Activated CD4-positive, alpha-beta T cell treated with anti-CD3 and anti-CD28 coated beads for 36 hours (primary cell): ENCODE measurements around the gene CHN1. TPM values are rescaled to one million over a fixed set of nuclear protein-coding genes. Genes with fewer than 3 reads are reported as not detected.

ENCODE experiments used
- ATAC-seq: fragments of 200-7000 bp; cut with Tn5 transposase; one replicate; pipeline ENCODE4 v1.10.0; 2021; ENCODE audit warnings: mild to moderate bottlenecking, moderate library complexity
- CTCF ChIA-PET: fragments of 350-600 bp; sonication (Branson Sonifier 250); formaldehyde crosslinking; loops from one replicate; lab custom pipeline; 2021; ENCODE audit warnings: antibody characterized with exemption; lab: Charles Lee
- POLR2A ChIA-PET: fragments of 350-600 bp; sonication (Branson Sonifier 250); formaldehyde crosslinking; loops from one replicate; lab custom pipeline; 2021; ENCODE audit warnings: antibody characterized with exemption, inconsistent platforms; lab: Charles Lee
- DNase-seq: peaks from one replicate; pipeline ENCODE4 v3.0.0-alpha.2; 2020
- H3K27ac Mint-ChIP-seq: one replicate; pipeline ENCODE4 v1.8.0; 2021; ENCODE audit warnings: mixed read lengths
- H3K27me3 Mint-ChIP-seq: one replicate; pipeline ENCODE4 v1.8.0; 2021; ENCODE audit warnings: mixed read lengths
- H3K36me3 Mint-ChIP-seq: one replicate; pipeline ENCODE4 v1.8.0; 2021; ENCODE audit warnings: low read depth, mixed read lengths
- H3K4me1 Mint-ChIP-seq: one replicate; pipeline ENCODE4 v1.8.0; 2021; ENCODE audit warnings: mixed read lengths
- H3K4me3 Mint-ChIP-seq: one replicate; pipeline ENCODE4 v1.8.0; 2021; ENCODE audit warnings: mild to moderate bottlenecking, moderate library complexity, mixed read lengths
- H3K9me3 Mint-ChIP-seq: one replicate; pipeline ENCODE4 v1.8.0; 2021; ENCODE audit warnings: low read depth, mixed read lengths
- intact Hi-C, 2 experiments: fragments of 100-400 bp; cut with DNase I in 1 of 2; cut with micrococcal nuclease in 1 of 2; formaldehyde crosslinking; loops; one replicate each; pipeline versions ENCODE4 v1.14.2 to v1.15.1; 2022 to 2024; cut with DNase I, micrococcal nuclease
- total RNA-seq, 2 experiments: library from RNA; stranded (reverse); gene quantifications; one replicate each; pipeline ENCODE4 v1.2.3, GENCODE V29; 2021

The CHN1 gene
- total RNA-seq, 2 experiments from 2014 or later = 3.8 TPM

- no peaks in the 10 kb centered on the region for H3K9me3 Mint-ChIP-seq
- ChIA-PET CTCF (interaction anchor here (1.1 to 1.2 kb wide), 2 partner anchors 34 to 262 kb away, joined by 3 to 5 read pairs; no protein-coding TSS in a partner anchor), POLR2A (no interaction called here)
- no peak overlapping the region for H3K4me3 Mint-ChIP-seq
- ATAC-seq (no peak), DNase-seq (no peak)
- H3K27me3 Mint-ChIP-seq = peaks cover 12% of the 10 kb centered on the region
- intact Hi-C loops = no loop called here
- H3K4me1 Mint-ChIP-seq = no peaks in the 10 kb centered on the region
- no peaks in the 10 kb centered on the region for H3K36me3 Mint-ChIP-seq
- H3K27ac Mint-ChIP-seq = no peak overlapping the region
Observed at GRCh38 chr2:175011505-175011904, 6.3 kb upstream of the CHN1 start.

- H3K27me3 Mint-ChIP-seq = peaks cover 18% of the 10 kb centered on the region
- no peaks in the 10 kb centered on the region for H3K36me3 Mint-ChIP-seq
- CTCF ChIA-PET = no interaction called here
- DNase-seq (no peak), ATAC-seq (no peak)
- POLR2A ChIA-PET = no interaction called here
- no peak overlapping the region for H3K27ac Mint-ChIP-seq
- intact Hi-C loops = no loop called here
- H3K4me1 Mint-ChIP-seq = no peaks in the 10 kb centered on the region
- no peak overlapping the region for H3K4me3 Mint-ChIP-seq
- H3K9me3 Mint-ChIP-seq = no peaks in the 10 kb centered on the region
Observed at GRCh38 chr2:175010848-175011254, 5.7 kb upstream of the CHN1 start.

GRCh38 chr2:175009917-175010621, 4.9 kb upstream of the CHN1 start:
- H3K27me3 Mint-ChIP-seq = peaks cover 18% of the 10 kb centered on the region
- H3K4me3 Mint-ChIP-seq = no peak overlapping the region
- ChIA-PET POLR2A (no interaction called here), CTCF (interaction anchor here (1.0 to 1.2 kb wide), 2 partner anchors 242 to 261 kb away, joined by 3 read pairs; no protein-coding TSS in a partner anchor)
- DNase-seq (no peak), ATAC-seq (no peak)
- H3K4me1 Mint-ChIP-seq = no peaks in the 10 kb centered on the region
- intact Hi-C loops = loop anchor here in 1 of 2 experiments (5.0 kb wide), 1 partner anchor 238 kb away; no protein-coding TSS in a partner anchor
- H3K9me3 Mint-ChIP-seq = no peaks in the 10 kb centered on the region
- H3K27ac Mint-ChIP-seq = no peak overlapping the region
- no peaks in the 10 kb centered on the region for H3K36me3 Mint-ChIP-seq

GRCh38 chr2:175008801-175009495, 3.8 kb upstream of the CHN1 start:
- peaks cover 23% of the 10 kb centered on the region for H3K27me3 Mint-ChIP-seq
- intact Hi-C loops = loop anchor here in 1 of 2 experiments (5.0 kb wide), 1 partner anchor 237 kb away; no protein-coding TSS in a partner anchor
- ATAC-seq (no peak), DNase-seq (no peak)
- no peak overlapping the region for H3K27ac Mint-ChIP-seq
- H3K4me1 Mint-ChIP-seq = peaks cover 4% of the 10 kb centered on the region
- ChIA-PET CTCF (interaction anchor here (0.6 to 1.2 kb wide), 3 partner anchors 9 to 282 kb away, joined by 3 to 4 read pairs (median 3); no protein-coding TSS in a partner anchor), POLR2A (no interaction called here)
- no peak overlapping the region for H3K4me3 Mint-ChIP-seq
- no peaks in the 10 kb centered on the region for H3K9me3 Mint-ChIP-seq
- H3K36me3 Mint-ChIP-seq = no peaks in the 10 kb centered on the region

GRCh38 chr2:175008009-175008408, 2.8 kb upstream of the CHN1 start:
- H3K36me3 Mint-ChIP-seq = no peaks in the 10 kb centered on the region
- H3K9me3 Mint-ChIP-seq = no peaks in the 10 kb centered on the region
- H3K27me3 Mint-ChIP-seq = peaks cover 29% of the 10 kb centered on the region
- ChIA-PET POLR2A (no interaction called here), CTCF (interaction anchor here (0.7 to 1.7 kb wide), 5 partner anchors 10 to 309 kb away, joined by 3 to 4 read pairs (median 4); no protein-coding TSS in a partner anchor)
- intact Hi-C loops = loop anchor here in 1 of 2 experiments (5.0 kb wide), 1 partner anchor 236 kb away; no protein-coding TSS in a partner anchor
- H3K27ac Mint-ChIP-seq = no peak overlapping the region
- ATAC-seq (no peak), DNase-seq (no peak)
- H3K4me1 Mint-ChIP-seq = peaks cover 4% of the 10 kb centered on the region
- H3K4me3 Mint-ChIP-seq = no peak overlapping the region

- CTCF ChIA-PET = interaction anchor here (0.6 to 1.7 kb wide), 6 partner anchors 9 to 354 kb away, joined by 3 to 4 read pairs (median 4); no protein-coding TSS in a partner anchor
- Mint-ChIP-seq H3K27me3 (peaks cover 32% of the 10 kb centered on the region), H3K4me1 (peaks cover 4% of the 10 kb centered on the region), H3K27ac (no peak overlapping the region), H3K4me3 (no peak overlapping the region), H3K36me3 (no peaks in the 10 kb centered on the region), H3K9me3 (no peaks in the 10 kb centered on the region)
- intact Hi-C loops = loop anchor here in 1 of 2 experiments (5.0 kb wide), 1 partner anchor 235 kb away; no protein-coding TSS in a partner anchor
- DNase-seq = no peak
- POLR2A ChIA-PET = no interaction called here
- no peak for ATAC-seq
Observed at GRCh38 chr2:175007510-175007909, 2.3 kb upstream of the CHN1 start.

GRCh38 chr2:175006281-175006680, 1.1 kb upstream of the CHN1 start:
- Mint-ChIP-seq H3K4me1 (peaks cover 4% of the 10 kb centered on the region), H3K27ac (no peak overlapping the region), H3K36me3 (no peaks in the 10 kb centered on the region), H3K9me3 (no peaks in the 10 kb centered on the region), H3K4me3 (peak overlapping the region; percentile 67), H3K27me3 (peaks cover 39% of the 10 kb centered on the region)
- ChIA-PET CTCF (interaction anchor here (0.8 to 1.8 kb wide), 4 partner anchors 235 to 311 kb away, joined by 3 to 9 read pairs (median 6); no protein-coding TSS in a partner anchor), POLR2A (no interaction called here)
- ATAC-seq = no peak
- no peak for DNase-seq
- intact Hi-C loops = loop anchor here in 1 of 2 experiments (5.0 kb wide), 1 partner anchor 234 kb away; no protein-coding TSS in a partner anchor

GRCh38 chr2:175005733-175006264, 618 bp upstream of the CHN1 start:
- Mint-ChIP-seq H3K27me3 (peaks cover 41% of the 10 kb centered on the region), H3K4me1 (peaks cover 4% of the 10 kb centered on the region), H3K27ac (no peak overlapping the region), H3K9me3 (no peaks in the 10 kb centered on the region), H3K36me3 (no peaks in the 10 kb centered on the region), H3K4me3 (peak overlapping the region; percentile 67)
- intact Hi-C loops = loop anchor here in 1 of 2 experiments (1.0 to 5.0 kb wide), 2 partner anchors 233 to 256 kb away; no protein-coding TSS in a partner anchor
- POLR2A ChIA-PET = no interaction called here
- DNase-seq = no peak
- CTCF ChIA-PET = interaction anchor here (0.6 to 1.9 kb wide), 14 partner anchors 9 to 371 kb away, joined by 3 to 11 read pairs (median 4); no protein-coding TSS in a partner anchor
- no peak for ATAC-seq

GRCh38 chr2:175004730-175004979, 526 bp downstream of the CHN1 start:
- ChIA-PET POLR2A (interaction anchor here (1.3 kb wide), 1 partner anchor 12 kb away, joined by 3 read pairs; no protein-coding TSS in a partner anchor), CTCF (interaction anchor here (0.7 to 1.9 kb wide), 8 partner anchors 8 to 601 kb away, joined by 3 to 11 read pairs (median 4); no protein-coding TSS in a partner anchor)
- intact Hi-C loops = no loop called here
- Mint-ChIP-seq H3K27ac (no peak overlapping the region), H3K4me3 (peak overlapping the region; percentile 77), H3K36me3 (no peaks in the 10 kb centered on the region), H3K9me3 (no peaks in the 10 kb centered on the region), H3K27me3 (peaks cover 45% of the 10 kb centered on the region), H3K4me1 (peaks cover 4% of the 10 kb centered on the region)
- DNase-seq (no peak), ATAC-seq (peak; percentile 50)

GRCh38 chr2:175003875-175004729, 1.1 kb downstream of the CHN1 start:
- Mint-ChIP-seq H3K36me3 (no peaks in the 10 kb centered on the region), H3K4me1 (peaks cover 4% of the 10 kb centered on the region), H3K27me3 (peaks cover 45% of the 10 kb centered on the region), H3K9me3 (no peaks in the 10 kb centered on the region), H3K27ac (no peak overlapping the region), H3K4me3 (peak overlapping the region; percentile 77)
- ChIA-PET POLR2A (interaction anchor here (1.3 kb wide), 1 partner anchor 13 kb away, joined by 3 read pairs; no protein-coding TSS in a partner anchor), CTCF (interaction anchor here (0.7 to 1.9 kb wide), 4 partner anchors 9 to 307 kb away, joined by 3 to 11 read pairs (median 4); no protein-coding TSS in a partner anchor)
- intact Hi-C loops = no loop called here
- DNase-seq (no peak), ATAC-seq (no peak)
